HG02885 (cell line): ENCODE results near the gene MYH7B.

Experiments
- ATAC-seq: cut with Tn5 transposase; IDR thresholded peaks from one replicate; pipeline ENCODE4 v1.9.1; 2021; ENCODE audit warnings: mild to moderate bottlenecking; ENCODE audit not compliant: unreplicated experiment, poor library complexity

MYH7B gene

GRCh38 chr20:34955231-34956040, at the start of gene MYH7B, which contains the start of gene GSS:
MYH7B (plus strand) TSS chr20:34955868; CDS start chr20:34978006, 22,138 bp downstream.
GSS (minus strand) TSS chr20:34955806; CDS start chr20:34951852, 3,954 bp downstream.
- peak; percentile 90 for ATAC-seq

DNA sequence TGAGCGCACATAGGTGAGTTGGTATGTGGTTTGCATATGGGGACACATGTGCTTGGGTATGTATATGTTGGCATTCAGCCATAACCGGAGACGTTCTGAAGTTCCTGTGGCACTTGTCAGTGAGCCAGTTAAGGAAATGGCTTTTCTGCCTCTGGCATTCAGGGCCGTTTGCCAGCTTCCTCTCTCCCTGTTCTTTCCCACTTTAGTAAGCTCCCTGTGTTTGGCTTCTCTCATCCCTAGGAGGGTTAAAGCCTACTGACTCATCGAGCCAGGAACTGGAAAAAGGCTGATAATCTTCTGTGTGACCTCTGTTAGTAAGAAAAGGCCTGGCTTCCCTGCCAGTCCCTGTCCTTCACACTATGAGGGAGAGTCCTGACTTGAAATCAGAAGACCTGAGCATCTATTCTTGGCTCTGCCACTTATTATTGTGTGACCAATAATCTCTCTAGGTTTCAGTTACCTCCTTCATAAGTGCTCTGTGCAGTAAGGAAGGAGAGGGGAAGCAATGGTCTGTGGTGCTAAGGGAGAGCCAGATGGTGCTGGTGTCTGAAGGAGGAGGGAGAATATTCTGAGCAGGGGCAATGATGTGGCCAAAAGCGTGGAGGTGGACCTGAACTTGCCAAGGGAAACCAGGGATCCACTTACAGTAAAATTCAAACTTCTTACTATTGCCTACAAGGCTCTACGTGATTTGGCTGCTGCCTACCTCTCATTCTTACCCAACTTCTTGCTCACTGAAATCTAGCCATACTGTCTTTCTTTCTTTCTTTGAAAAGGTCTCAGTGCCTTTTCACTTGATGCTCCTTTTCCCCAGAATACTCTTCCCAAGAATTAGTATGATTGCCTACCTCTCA, 47.8 kb upstream of the MYH7B start:
- no peak for ATAC-seq

DNA sequence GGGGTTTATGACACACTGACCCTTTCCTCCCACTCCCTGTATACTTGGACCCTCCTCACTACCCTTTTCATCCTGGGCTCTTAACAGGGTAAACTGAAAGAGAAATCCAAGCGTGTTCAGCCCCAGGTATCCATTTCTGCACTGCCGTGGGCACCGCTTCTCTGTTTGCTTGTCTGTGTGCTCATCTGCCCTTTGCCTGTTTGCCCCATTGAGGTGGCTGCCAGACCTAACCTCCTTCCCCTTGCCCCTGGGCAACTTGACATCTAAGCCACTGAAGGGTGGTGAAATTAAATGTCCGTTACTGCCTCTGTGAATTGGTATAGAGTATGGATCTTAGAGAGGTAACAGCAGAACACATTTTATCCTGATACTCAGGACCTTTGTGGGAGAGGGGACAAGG, 40.5 kb upstream of the MYH7B start:
- no peak for ATAC-seq

- no peak for ATAC-seq
Measured at GRCh38 chr20:34915749-34916455, 39.8 kb upstream of the MYH7B start.

- ATAC-seq, result no peak
Measured at GRCh38 chr20:34916774-34917354, 38.8 kb upstream of the MYH7B start.

DNA sequence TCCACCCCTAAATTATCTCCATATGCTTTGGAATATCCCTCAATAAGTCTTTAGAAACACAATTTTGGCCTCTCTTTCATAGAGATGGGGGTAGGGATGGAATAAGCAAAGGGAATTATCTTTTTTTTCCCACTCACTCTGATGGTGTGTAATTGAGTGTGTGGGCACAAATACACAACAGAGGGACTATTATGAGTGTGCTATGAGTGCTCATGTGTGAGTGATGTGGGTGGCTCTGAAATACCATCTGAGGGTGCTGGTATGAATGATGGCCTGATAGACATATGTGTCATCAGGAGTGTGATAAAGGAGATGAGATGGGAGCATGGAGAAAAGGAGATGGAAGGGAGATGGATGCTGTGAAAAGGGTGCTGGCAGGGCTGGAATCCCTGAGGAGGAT, 35.6 kb upstream of the MYH7B start:
- ATAC-seq, result no peak

DNA sequence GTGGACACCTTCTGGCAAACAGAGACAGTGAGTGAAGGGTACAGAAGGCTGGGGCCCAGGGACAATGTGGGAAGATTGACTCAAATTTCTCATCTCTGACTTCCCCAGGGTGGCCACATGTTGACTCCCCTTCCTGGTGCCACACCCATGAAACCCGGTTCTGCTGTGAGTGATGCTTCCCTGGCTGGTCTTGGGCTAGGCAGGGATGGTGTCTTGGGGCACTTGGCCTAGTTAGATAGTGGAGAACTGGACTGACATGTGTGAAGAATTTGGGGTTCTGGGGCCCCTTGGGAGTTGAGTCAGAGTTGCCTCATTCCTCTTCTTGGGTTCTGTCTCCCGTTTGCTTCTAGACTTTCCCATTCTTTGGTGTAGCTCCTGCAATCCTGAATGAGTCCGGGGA, 34.2 kb upstream of the MYH7B start:
- no peak for ATAC-seq

GRCh38 chr20:34922654-34923381, 32.9 kb upstream of the MYH7B start:
- no peak for ATAC-seq

DNA sequence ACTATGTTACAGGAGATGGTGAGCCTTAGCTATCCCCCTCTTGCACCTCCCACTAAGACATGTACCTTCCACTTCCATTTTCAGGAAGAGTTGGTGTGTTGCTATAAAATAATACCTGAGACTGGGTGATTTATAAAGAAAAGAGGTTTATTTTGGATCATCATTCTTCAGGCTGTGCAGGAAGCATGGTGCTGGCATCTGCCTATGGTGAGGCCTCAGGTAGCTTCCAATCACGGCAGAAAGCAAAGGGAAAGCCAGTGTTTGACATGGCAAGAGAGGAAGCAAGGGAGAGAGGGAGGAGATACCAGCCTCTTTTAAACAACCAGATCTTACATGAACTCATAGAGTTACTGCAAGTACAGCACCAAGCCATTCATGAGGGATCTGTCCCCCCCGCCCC, 32.3 kb upstream of the MYH7B start:
- ATAC-seq, result no peak

DNA sequence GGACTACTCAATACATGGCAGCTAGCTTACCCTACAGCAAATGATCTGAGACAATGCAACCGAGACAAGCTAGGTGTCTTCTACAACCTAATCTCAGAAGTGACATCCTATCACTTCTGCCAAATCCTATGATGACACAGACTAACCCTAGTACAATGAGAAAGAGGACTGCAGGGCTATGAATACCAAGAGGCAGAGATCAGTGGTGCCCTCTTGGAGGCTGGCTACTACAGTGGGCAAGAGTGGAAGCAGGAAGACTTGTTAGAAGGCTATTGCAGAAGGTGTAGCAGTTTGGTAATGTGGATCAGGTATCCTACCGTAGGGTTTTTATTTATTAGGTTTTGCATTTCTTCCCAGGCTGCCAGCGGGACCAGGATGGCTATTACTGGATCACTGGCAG, 30.3 kb upstream of the MYH7B start:
- ATAC-seq, result no peak

DNA sequence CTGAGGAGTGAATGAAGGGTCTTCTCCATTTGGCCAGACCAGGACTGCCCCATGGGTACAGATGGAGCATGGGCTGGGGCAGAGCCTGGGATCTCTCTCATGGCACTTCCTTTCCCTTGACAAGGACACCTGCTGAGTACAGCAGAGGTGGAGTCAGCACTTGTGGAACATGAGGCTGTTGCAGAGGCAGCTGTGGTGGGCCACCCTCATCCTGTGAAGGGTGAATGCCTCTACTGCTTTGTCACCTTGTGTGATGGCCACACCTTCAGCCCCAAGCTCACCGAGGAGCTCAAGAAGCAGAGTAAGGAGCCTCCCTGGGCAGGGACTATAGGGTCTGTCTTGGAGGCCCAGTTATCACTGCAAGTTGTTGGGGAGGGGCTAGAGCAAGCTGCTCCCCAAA, 29.7 kb upstream of the MYH7B start:
- no peak for ATAC-seq

GRCh38 chr20:34926581-34926980, 29.1 kb upstream of the MYH7B start:
- ATAC-seq, result no peak

DNA sequence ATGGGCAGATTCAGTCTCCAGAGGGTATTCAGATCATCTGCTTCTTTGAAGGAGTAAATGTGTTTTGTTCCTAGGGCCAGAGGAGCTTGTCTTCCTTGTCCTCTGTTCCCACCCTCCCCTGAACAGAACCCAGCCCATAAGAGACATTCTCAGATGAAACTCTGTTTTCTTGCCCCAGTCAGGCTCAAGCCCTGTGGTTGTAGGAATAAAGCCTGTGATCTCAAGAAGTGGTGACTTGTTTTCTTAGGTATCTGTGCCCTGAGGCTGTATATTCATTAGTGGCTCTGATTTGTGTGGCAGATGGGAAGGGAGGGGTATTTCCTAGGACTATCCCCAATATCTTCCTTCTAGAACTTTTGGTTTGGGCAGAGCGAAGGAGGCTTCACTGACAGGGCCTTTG, 27.9 kb upstream of the MYH7B start:
- no peak for ATAC-seq

GRCh38 chr20:34928411-34928810, 27.3 kb upstream of the MYH7B start:
- no peak for ATAC-seq

DNA sequence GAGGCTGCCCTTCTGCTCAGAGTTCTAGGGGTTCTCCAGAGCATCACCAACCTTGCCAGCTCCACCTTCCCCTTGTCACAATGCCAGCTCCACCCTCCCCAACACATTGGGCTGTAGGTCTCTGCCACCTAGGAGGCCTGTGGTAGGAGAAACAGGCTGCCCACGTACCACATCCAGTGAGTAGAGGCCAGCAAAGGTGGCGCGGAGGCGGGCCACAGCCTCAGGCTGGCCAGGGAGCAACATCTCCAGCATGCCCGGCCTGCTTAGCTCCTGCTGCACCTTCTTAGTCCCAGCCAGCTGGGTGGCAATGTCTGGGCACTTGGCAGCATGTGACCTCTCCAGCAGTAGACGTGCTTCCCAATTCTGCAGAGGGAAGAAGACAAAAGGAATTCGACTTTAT, 23.9 kb upstream of the MYH7B start:
- no peak for ATAC-seq

- ATAC-seq, result no peak
Measured at GRCh38 chr20:34938466-34939163, 17.1 kb upstream of the MYH7B start.

DNA sequence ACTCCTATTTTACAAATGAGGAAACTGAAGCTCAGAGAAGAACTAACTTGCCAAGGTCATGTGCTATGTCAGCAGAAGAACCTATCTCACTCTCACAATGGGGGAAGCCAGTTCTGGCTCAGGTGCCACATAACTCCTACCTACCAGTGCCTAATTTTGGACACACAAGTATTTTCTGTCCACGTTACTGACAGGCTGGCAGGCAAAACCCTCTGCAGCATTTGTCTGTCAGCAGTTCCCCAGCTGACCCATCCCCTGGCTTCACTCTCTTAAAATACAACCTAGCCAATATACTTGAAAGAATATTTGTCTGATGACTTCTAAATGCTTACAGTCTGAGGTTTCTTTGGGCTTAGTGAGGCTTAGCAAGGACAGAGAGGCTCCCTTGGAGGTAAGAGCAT, 15.6 kb upstream of the MYH7B start:
- ATAC-seq, result no peak

DNA sequence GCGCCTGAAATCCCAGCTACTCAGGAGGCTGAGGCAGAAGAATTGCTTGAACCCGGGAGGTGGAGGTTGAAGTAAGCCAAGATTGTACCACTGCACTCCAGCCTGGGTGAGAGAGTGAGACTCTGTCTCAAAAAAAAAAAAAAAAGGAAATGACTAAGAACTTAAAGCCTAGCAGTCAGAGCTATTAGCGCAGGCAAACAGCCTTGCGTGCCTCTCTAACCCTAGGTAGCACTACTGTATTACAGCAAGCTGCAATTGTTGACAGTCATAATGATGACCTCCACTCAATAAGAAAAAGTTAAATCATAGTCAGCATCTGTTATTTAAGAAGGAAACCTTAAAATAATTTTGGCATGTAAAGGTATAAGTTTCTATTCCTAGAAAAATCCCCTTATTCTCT, 14.4 kb upstream of the MYH7B start:
- no peak for ATAC-seq

DNA sequence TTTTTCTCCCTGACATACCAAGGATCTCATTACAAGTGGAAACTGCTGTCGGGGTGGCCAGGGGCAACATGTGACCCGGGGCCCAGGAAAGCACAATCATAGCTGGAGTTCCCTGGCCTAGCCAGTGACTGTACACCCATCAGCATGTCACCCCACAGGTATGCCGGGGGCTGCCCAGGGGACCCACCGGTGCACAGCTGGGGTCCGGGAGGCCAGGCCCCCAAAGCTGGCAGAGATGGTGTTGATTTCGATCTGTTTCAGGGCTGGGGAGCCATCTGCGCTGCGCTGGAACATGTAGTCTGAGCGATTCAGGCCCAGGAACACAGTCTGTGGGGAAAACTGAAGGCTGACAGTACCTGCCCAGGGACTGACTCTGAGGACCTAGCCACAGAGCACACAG, 13.4 kb upstream of the MYH7B start:
- no peak for ATAC-seq
